ENCODE measurements around the gene TEX30. TPM values are rescaled to one million over a fixed set of nuclear protein-coding genes. Genes with fewer than 3 reads are reported as not detected.

The TEX30 gene
- total RNA-seq, 1 donor from 2014 or later: 5.8 TPM

GRCh38 chr13:102771298-102772041 lies 2.1 kb downstream of the TEX30 start:
- H3K9me3 Mint-ChIP-seq (ENCODE audit: unreplicated experiment): peaks cover 3% of the 10 kb centered on the region
- FAIRE-seq: no peak
- peaks cover 7% of the 10 kb centered on the region for H3K36me3 ChIP-seq (ENCODE audit: insufficient read depth, low read length)
- H3K4me1 Mint-ChIP-seq (ENCODE audit: low read depth, unreplicated experiment): peaks cover 3% of the 10 kb centered on the region
- no peaks in the 10 kb centered on the region for H3K27me3 ChIP-seq (ENCODE audit: insufficient read depth, low read length)
- H3K4me1 ChIP-seq (ENCODE audit: insufficient read depth, low read length): peaks cover 5% of the 10 kb centered on the region
- H3K4me3 Mint-ChIP-seq (ENCODE audit: unreplicated experiment): no peak overlapping the region
- no peak overlapping the region for H3K9ac ChIP-seq (ENCODE audit: low read length)
- TF ChIP-seq EZH2 (IDR thresholded peaks at IDR 0.05; ENCODE audit: insufficient read depth, low read length) (no peak), CTCF (IDR thresholded peaks at IDR 0.05; ENCODE audit: insufficient read depth, low read depth, low read length) (no peak)
- H2AFZ ChIP-seq (ENCODE audit: low read depth, low read length): no peak overlapping the region
- H3K36me3 Mint-ChIP-seq (ENCODE audit: low read depth, unreplicated experiment): no peaks in the 10 kb centered on the region
- H3K4me3 ChIP-seq (ENCODE audit: insufficient read depth, low read depth, low read length): no peak overlapping the region
- no peaks in the 10 kb centered on the region for H3K9me3 ChIP-seq (ENCODE audit: insufficient read depth, low read depth, low read length)
- peaks cover 17% of the 10 kb centered on the region for H3K79me2 ChIP-seq (ENCODE audit: insufficient read depth, low read length)
- H3K4me2 ChIP-seq (ENCODE audit: low read length): no peak overlapping the region
- H4K20me1 ChIP-seq (ENCODE audit: insufficient read depth, low read length): no peaks in the 10 kb centered on the region
- H3K27ac ChIP-seq (ENCODE audit: low read depth, low read length): no peak overlapping the region
- DNase-seq (ENCODE audit: low read depth): no peak
- peaks cover 2% of the 10 kb centered on the region for H3K27me3 Mint-ChIP-seq (ENCODE audit: low read depth, unreplicated experiment)
- H3K27ac Mint-ChIP-seq (ENCODE audit: unreplicated experiment): no peak overlapping the region

DNA sequence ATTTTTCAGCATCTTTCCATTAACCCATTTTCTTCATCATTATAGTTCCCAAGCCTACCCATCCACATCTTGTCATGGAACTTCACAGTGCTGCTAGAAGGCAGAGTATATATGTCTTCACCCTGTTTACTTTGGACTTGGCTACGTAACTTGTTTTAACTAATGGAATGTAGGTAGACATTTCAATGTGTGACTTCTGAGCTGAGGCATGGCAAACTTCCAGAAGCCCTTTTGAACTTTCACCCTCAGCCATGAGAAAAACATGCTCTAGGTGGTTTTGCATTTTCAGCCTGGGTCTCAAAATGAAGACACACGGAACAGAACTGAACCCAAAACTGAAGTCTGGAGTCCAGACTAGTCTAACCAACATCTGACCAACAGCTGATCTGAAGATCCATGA lies 3.2 kb downstream of the TEX30 start:
- peaks cover 5% of the 10 kb centered on the region for H3K4me1 ChIP-seq (ENCODE audit: insufficient read depth, low read length)
- FAIRE-seq: peak; percentile 43
- H3K79me2 ChIP-seq (ENCODE audit: insufficient read depth, low read length): peaks cover 17% of the 10 kb centered on the region
- H3K9me3 ChIP-seq (ENCODE audit: insufficient read depth, low read depth, low read length): no peaks in the 10 kb centered on the region
- Mint-ChIP-seq H3K27me3 (ENCODE audit: low read depth, unreplicated experiment) (peaks cover 2% of the 10 kb centered on the region), H3K27ac (ENCODE audit: unreplicated experiment) (no peak overlapping the region), H3K4me3 (ENCODE audit: unreplicated experiment) (no peak overlapping the region), H3K36me3 (ENCODE audit: low read depth, unreplicated experiment) (no peaks in the 10 kb centered on the region), H3K9me3 (ENCODE audit: unreplicated experiment) (peaks cover 3% of the 10 kb centered on the region), H3K4me1 (ENCODE audit: low read depth, unreplicated experiment) (peaks cover 3% of the 10 kb centered on the region)
- no peaks in the 10 kb centered on the region for H4K20me1 ChIP-seq (ENCODE audit: insufficient read depth, low read length)
- H3K4me2 ChIP-seq (ENCODE audit: low read length): no peak overlapping the region
- H3K27ac ChIP-seq (ENCODE audit: low read depth, low read length): no peak overlapping the region
- no peak overlapping the region for H3K4me3 ChIP-seq (ENCODE audit: insufficient read depth, low read depth, low read length)
- peaks cover 7% of the 10 kb centered on the region for H3K36me3 ChIP-seq (ENCODE audit: insufficient read depth, low read length)
- H2AFZ ChIP-seq (ENCODE audit: low read depth, low read length): no peak overlapping the region
- no peaks in the 10 kb centered on the region for H3K27me3 ChIP-seq (ENCODE audit: insufficient read depth, low read length)
- DNase-seq (ENCODE audit: low read depth): no peak
- no peak for TF ChIP-seq CTCF (IDR thresholded peaks at IDR 0.05; ENCODE audit: insufficient read depth, low read depth, low read length)
- TF ChIP-seq EZH2 (IDR thresholded peaks at IDR 0.05; ENCODE audit: insufficient read depth, low read length): no peak
- no peak overlapping the region for H3K9ac ChIP-seq (ENCODE audit: low read length)

- Histone ChIP-seq H3K79me2 (ENCODE audit: insufficient read depth, low read length) (peaks cover 17% of the 10 kb centered on the region), H2AFZ (ENCODE audit: low read depth, low read length) (no peak overlapping the region), H3K4me3 (ENCODE audit: insufficient read depth, low read depth, low read length) (no peak overlapping the region), H3K9ac (ENCODE audit: low read length) (no peak overlapping the region), H4K20me1 (ENCODE audit: insufficient read depth, low read length) (no peaks in the 10 kb centered on the region), H3K27me3 (ENCODE audit: insufficient read depth, low read length) (no peaks in the 10 kb centered on the region), H3K4me2 (ENCODE audit: low read length) (no peak overlapping the region), H3K36me3 (ENCODE audit: insufficient read depth, low read length) (peaks cover 7% of the 10 kb centered on the region), H3K9me3 (ENCODE audit: insufficient read depth, low read depth, low read length) (no peaks in the 10 kb centered on the region), H3K27ac (ENCODE audit: low read depth, low read length) (no peak overlapping the region), H3K4me1 (ENCODE audit: insufficient read depth, low read length) (peaks cover 5% of the 10 kb centered on the region)
- TF ChIP-seq EZH2 (IDR thresholded peaks at IDR 0.05; ENCODE audit: insufficient read depth, low read length): no peak
- Mint-ChIP-seq H3K36me3 (ENCODE audit: low read depth, unreplicated experiment) (no peaks in the 10 kb centered on the region), H3K9me3 (ENCODE audit: unreplicated experiment) (peaks cover 3% of the 10 kb centered on the region), H3K4me3 (ENCODE audit: unreplicated experiment) (no peak overlapping the region), H3K27me3 (ENCODE audit: low read depth, unreplicated experiment) (peaks cover 2% of the 10 kb centered on the region), H3K27ac (ENCODE audit: unreplicated experiment) (no peak overlapping the region), H3K4me1 (ENCODE audit: low read depth, unreplicated experiment) (peaks cover 3% of the 10 kb centered on the region)
- FAIRE-seq (no peak), DNase-seq (ENCODE audit: low read depth) (no peak)
Observed at GRCh38 chr13:102769679-102770078, 3.9 kb downstream of the TEX30 start.

Data from astrocyte (in vitro differentiated cells and primary cell).